HepG2 (cell line): ENCODE measurements around the gene GJD3. TPM values are rescaled to one million over a fixed set of nuclear protein-coding genes. Genes with fewer than 3 reads are reported as not detected.

Source experiments
- DMAP1 ChIP-seq: IDR thresholded peaks from 2 replicates; pipeline ENCODE4 v1.6.1; 2016
- MXD3 ChIP-seq: IDR thresholded peaks from 2 replicates; pipeline ENCODE4 v1.6.1; 2016; ENCODE audit warnings: mild to moderate bottlenecking, missing biosample characterization, missing genetic modification reagents
- SNRNP70 ChIP-seq: fragments of 200-400 bp; formaldehyde crosslinking; IDR thresholded peaks from 2 replicates; pipeline ENCODE4 v1.6.1; 2017; ENCODE audit warnings: mild to moderate bottlenecking, low read depth, low read length, moderate library complexity
- THAP9 ChIP-seq: sonication (generic); formaldehyde crosslinking; IDR thresholded peaks from 2 replicates; pipeline ENCODE4; 2020; ENCODE audit warnings: missing genetic modification reagents, mild to moderate bottlenecking, borderline replicate concordance
- ZBTB3 ChIP-seq: sonication (generic); formaldehyde crosslinking; IDR thresholded peaks from 2 replicates; pipeline ENCODE4 v1.4.0; 2020; ENCODE audit warnings: low read depth, mild to moderate bottlenecking, moderate library complexity, missing genetic modification reagents, borderline replicate concordance
- ZBTB7B ChIP-seq: sonication (generic); formaldehyde crosslinking; IDR thresholded peaks from 2 replicates; pipeline ENCODE4 v1.4.0; 2020; ENCODE audit warnings: missing genetic modification reagents
- ZNF496 ChIP-seq: sonication (generic); formaldehyde crosslinking; IDR thresholded peaks from 2 replicates; pipeline ENCODE4 v1.8.1; 2023; ENCODE audit warnings: mild to moderate bottlenecking, moderate library complexity, missing genetic modification reagents; ENCODE audit not compliant: insufficient replicate concordance
- ZNF549 ChIP-seq: sonication (generic); formaldehyde crosslinking; IDR thresholded peaks from 2 replicates; pipeline ENCODE4 v1.5.0; 2020; ENCODE audit warnings: missing genetic modification reagents
- ZNF607 ChIP-seq: sonication (generic); formaldehyde crosslinking; IDR thresholded peaks from 2 replicates; pipeline ENCODE4 v1.5.1; 2020; ENCODE audit warnings: missing genetic modification reagents, mild to moderate bottlenecking, borderline replicate concordance
- ZNF678 ChIP-seq: sonication (generic); formaldehyde crosslinking; IDR thresholded peaks from 2 replicates; pipeline ENCODE4 v1.4.0; 2020; ENCODE audit warnings: mild to moderate bottlenecking, missing genetic modification reagents
- ZNF740 ChIP-seq: sonication (generic); formaldehyde crosslinking; IDR thresholded peaks from 2 replicates; pipeline ENCODE4 v1.4.0; 2020; ENCODE audit warnings: missing genetic modification reagents
- ZNF781 ChIP-seq: sonication (generic); formaldehyde crosslinking; IDR thresholded peaks from 2 replicates; pipeline ENCODE4 v1.5.1; 2020; ENCODE audit warnings: borderline replicate concordance, mild to moderate bottlenecking, missing genetic modification reagents; ENCODE audit errors: not compliant biosample characterization
- polyA plus RNA-seq, 8 experiments: library from polyadenylated mRNA; depleted of rRNA in 3 of 8; stranded (reverse) in 7 of 8; unstranded in 1 of 8; fragments of >200 nt; fragmentation: Illumina TruSeq in 4 of 8; extraction: Trizol in 4 of 8; gene quantifications; 2 replicates each; pipeline versions ENCODE4 v1.2.1 to v1.2.3, GENCODE V29; 2011 to 2016; ENCODE audit warnings: low read depth in 4 of 8, missing spikeins in 1 of 8, mixed read lengths in 1 of 8; ENCODE audit not compliant: insufficient read depth in 1 of 8
- total RNA-seq, 5 experiments: library from RNA; depleted of rRNA; stranded (reverse); fragments of >200 nt; fragmentation: Illumina TruSeq; extraction: Trizol; gene quantifications; 2 replicates each; pipeline ENCODE4 v1.2.3, GENCODE V29; 2016; ENCODE audit warnings: low read depth in 1 of 5
- TF ChIP-seq, protein P1 (sequence below): sonication (generic); formaldehyde crosslinking; IDR thresholded peaks from 2 replicates; pipeline ENCODE4 v1.8.0; 2022; ENCODE audit warnings: mild to moderate bottlenecking, missing genetic modification reagents, borderline replicate concordance
- TF ChIP-seq, protein P2 (sequence below): sonication (generic); formaldehyde crosslinking; IDR thresholded peaks from 2 replicates; pipeline ENCODE4 v1.5.1; 2020; ENCODE audit warnings: mild to moderate bottlenecking, missing genetic modification reagents, moderate library complexity
- TF ChIP-seq, protein P3 (sequence below): sonication (generic); formaldehyde crosslinking; IDR thresholded peaks from 2 replicates; pipeline ENCODE4 v1.4.0; 2020; ENCODE audit warnings: missing genetic modification reagents

Gene GJD3
- total and polyA plus RNA-seq, 2 of the 13 experiments (the other 11 are each of a cell fraction or from before 2014, with no cell fraction given), result not detected

GRCh38 chr17:40363111-40363827 is 1.3 kb downstream of the GJD3 start (continued):
- TF ChIP-seq ZNF678, result no peak
- TF ChIP-seq SNRNP70, result no peak
- TF ChIP-seq, protein P1, sequence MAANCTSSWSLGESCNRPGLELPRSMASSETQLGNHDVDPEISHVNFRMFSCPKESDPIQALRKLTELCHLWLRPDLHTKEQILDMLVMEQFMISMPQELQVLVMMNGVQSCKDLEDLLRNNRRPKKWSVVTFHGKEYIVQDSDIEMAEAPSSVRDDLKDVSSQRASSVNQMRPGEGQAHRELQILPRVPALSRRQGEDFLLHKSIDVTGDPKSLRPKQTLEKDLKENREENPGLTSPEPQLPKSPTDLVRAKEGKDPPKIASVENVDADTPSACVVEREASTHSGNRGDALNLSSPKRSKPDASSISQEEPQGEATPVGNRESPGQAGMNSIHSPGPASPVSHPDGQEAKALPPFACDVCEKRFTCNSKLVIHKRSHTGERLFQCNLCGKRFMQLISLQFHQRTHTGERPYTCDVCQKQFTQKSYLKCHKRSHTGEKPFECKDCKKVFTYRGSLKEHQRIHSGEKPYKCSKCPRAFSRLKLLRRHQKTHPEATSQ, result no peak
- no peak for TF ChIP-seq THAP9 (CRISPR knock-in tag)
- 0 out of 2 replicates have a peak, but pooled peaks have one; percentile 14 for TF ChIP-seq ZNF607
- no peak for TF ChIP-seq ZNF740 (CRISPR knock-in tag)
- TF ChIP-seq DMAP1 (CRISPR knock-in tag), result 0 out of 2 replicates have a peak, but pooled peaks have one; percentile 5
- no peak for TF ChIP-seq ZBTB3
- TF ChIP-seq ZNF549, result no peak
- TF ChIP-seq ZNF781, result no peak
- TF ChIP-seq, protein P2, sequence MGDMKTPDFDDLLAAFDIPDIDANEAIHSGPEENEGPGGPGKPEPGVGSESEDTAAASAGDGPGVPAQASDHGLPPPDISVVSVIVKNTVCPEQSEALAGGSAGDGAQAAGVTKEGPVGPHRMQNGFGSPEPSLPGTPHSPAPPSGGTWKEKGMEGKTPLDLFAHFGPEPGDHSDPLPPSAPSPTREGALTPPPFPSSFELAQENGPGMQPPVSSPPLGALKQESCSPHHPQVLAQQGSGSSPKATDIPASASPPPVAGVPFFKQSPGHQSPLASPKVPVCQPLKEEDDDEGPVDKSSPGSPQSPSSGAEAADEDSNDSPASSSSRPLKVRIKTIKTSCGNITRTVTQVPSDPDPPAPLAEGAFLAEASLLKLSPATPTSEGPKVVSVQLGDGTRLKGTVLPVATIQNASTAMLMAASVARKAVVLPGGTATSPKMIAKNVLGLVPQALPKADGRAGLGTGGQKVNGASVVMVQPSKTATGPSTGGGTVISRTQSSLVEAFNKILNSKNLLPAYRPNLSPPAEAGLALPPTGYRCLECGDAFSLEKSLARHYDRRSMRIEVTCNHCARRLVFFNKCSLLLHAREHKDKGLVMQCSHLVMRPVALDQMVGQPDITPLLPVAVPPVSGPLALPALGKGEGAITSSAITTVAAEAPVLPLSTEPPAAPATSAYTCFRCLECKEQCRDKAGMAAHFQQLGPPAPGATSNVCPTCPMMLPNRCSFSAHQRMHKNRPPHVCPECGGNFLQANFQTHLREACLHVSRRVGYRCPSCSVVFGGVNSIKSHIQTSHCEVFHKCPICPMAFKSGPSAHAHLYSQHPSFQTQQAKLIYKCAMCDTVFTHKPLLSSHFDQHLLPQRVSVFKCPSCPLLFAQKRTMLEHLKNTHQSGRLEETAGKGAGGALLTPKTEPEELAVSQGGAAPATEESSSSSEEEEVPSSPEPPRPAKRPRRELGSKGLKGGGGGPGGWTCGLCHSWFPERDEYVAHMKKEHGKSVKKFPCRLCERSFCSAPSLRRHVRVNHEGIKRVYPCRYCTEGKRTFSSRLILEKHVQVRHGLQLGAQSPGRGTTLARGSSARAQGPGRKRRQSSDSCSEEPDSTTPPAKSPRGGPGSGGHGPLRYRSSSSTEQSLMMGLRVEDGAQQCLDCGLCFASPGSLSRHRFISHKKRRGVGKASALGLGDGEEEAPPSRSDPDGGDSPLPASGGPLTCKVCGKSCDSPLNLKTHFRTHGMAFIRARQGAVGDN (CRISPR knock-in tag), result peak; percentile 83
- no peak for TF ChIP-seq MXD3
- no peak for TF ChIP-seq ZNF496 (CRISPR knock-in tag)
- no peak for TF ChIP-seq ZBTB7B (CRISPR knock-in tag)
- TF ChIP-seq, protein P3, sequence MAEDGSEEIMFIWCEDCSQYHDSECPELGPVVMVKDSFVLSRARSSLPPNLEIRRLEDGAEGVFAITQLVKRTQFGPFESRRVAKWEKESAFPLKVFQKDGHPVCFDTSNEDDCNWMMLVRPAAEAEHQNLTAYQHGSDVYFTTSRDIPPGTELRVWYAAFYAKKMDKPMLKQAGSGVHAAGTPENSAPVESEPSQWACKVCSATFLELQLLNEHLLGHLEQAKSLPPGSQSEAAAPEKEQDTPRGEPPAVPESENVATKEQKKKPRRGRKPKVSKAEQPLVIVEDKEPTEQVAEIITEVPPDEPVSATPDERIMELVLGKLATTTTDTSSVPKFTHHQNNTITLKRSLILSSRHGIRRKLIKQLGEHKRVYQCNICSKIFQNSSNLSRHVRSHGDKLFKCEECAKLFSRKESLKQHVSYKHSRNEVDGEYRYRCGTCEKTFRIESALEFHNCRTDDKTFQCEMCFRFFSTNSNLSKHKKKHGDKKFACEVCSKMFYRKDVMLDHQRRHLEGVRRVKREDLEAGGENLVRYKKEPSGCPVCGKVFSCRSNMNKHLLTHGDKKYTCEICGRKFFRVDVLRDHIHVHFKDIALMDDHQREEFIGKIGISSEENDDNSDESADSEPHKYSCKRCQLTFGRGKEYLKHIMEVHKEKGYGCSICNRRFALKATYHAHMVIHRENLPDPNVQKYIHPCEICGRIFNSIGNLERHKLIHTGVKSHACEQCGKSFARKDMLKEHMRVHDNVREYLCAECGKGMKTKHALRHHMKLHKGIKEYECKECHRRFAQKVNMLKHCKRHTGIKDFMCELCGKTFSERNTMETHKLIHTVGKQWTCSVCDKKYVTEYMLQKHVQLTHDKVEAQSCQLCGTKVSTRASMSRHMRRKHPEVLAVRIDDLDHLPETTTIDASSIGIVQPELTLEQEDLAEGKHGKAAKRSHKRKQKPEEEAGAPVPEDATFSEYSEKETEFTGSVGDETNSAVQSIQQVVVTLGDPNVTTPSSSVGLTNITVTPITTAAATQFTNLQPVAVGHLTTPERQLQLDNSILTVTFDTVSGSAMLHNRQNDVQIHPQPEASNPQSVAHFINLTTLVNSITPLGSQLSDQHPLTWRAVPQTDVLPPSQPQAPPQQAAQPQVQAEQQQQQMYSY (CRISPR knock-in tag), result 0 out of 2 replicates have a peak, but pooled peaks have one; percentile 13
